Liver (tissue), 9 donors: Measurements from ENCODE around the gene NAA10. TPM values are rescaled to one million over a fixed set of nuclear protein-coding genes. Genes with fewer than 3 reads are reported as not detected.

ENCODE experiments used
- DNase-seq: peaks from one replicate; pipeline ENCODE4 v3.0.0-alpha.2; 2017; ENCODE audit warnings: low spot score
- H3K27ac ChIP-seq, 2 donors: one replicate each; pipeline ENCODE4 v1.7.0; 2013; ENCODE audit warnings: inconsistent platforms in 2 of 2, low read length in 2 of 2, control low read depth in 1 of 2, low read depth in 1 of 2, mild to moderate bottlenecking in 1 of 2
- H3K27me3 ChIP-seq, 4 donors: one replicate each; pipeline versions ENCODE4 v1.6.1 to v1.7.0; 2013; ENCODE audit warnings: low read length in 3 of 4, inconsistent platforms in 1 of 4, mild to moderate bottlenecking in 1 of 4, moderate library complexity in 1 of 4; ENCODE audit not compliant: control insufficient read depth in 4 of 4, insufficient read depth in 4 of 4
- H3K36me3 ChIP-seq, 4 donors: one replicate each; pipeline versions ENCODE4 v1.6.1 to v1.7.0; 2013; ENCODE audit warnings: low read length in 3 of 4, mild to moderate bottlenecking in 3 of 4, low read depth in 1 of 4, moderate library complexity in 1 of 4; ENCODE audit not compliant: control insufficient read depth in 4 of 4, insufficient read depth in 3 of 4
- H3K4me1 ChIP-seq, 4 donors: one replicate each; pipeline versions ENCODE4 v1.6.1 to v1.7.0; 2013; ENCODE audit warnings: low read length in 3 of 4, mild to moderate bottlenecking in 3 of 4, moderate library complexity in 1 of 4; ENCODE audit not compliant: control insufficient read depth in 4 of 4, insufficient read depth in 4 of 4
- H3K4me3 ChIP-seq, 3 donors: one replicate each; pipeline versions ENCODE4 v1.6.1 to v1.7.0; 2013; ENCODE audit warnings: low read length in 3 of 3, control low read depth in 1 of 3, low read depth in 1 of 3, mild to moderate bottlenecking in 1 of 3
- H3K9ac ChIP-seq, 2 donors: one replicate each; pipeline ENCODE4 v1.7.0; 2013; ENCODE audit warnings: low read length in 2 of 2, mild to moderate bottlenecking in 2 of 2, moderate library complexity in 2 of 2, control low read depth in 1 of 2, low read depth in 1 of 2
- H3K9me3 ChIP-seq, 4 donors: one replicate each; pipeline versions ENCODE4 v1.6.1 to v1.7.0; 2013; ENCODE audit warnings: low read length in 3 of 4; ENCODE audit not compliant: control insufficient read depth in 4 of 4
- ATF3 ChIP-seq: IDR thresholded peaks from 2 replicates; pipeline ENCODE4 v1.6.1; 2016; ENCODE audit warnings: antibody characterized with exemption
- CTCF ChIP-seq: fragments of 150-350 bp; IDR thresholded peaks from 2 replicates; pipeline ENCODE4 v1.5.1; 2017; ENCODE audit warnings: improper control_type of control experiment, low read depth, low read length; ENCODE audit not compliant: missing input control
- EGR1 ChIP-seq, 2 donors: IDR thresholded peaks; 2 replicates each; pipeline ENCODE4 v1.6.1; 2016 to 2018; ENCODE audit warnings: antibody characterized with exemption in 2 of 2, low read depth in 2 of 2
- FOXA1 ChIP-seq: IDR thresholded peaks from 2 replicates; pipeline ENCODE4 v1.6.1; 2016; ENCODE audit warnings: antibody characterized with exemption
- FOXA2 ChIP-seq: IDR thresholded peaks from 2 replicates; pipeline ENCODE4 v1.6.1; 2016; ENCODE audit warnings: antibody characterized with exemption
- GABPA ChIP-seq, 2 donors: IDR thresholded peaks in 1 of 2; conservative IDR thresholded peaks in 1 of 2; 2 replicates each; pipeline ENCODE4 v1.6.1; 2016; ENCODE audit warnings: antibody characterized with exemption in 2 of 2, mild to moderate bottlenecking in 1 of 2, moderate library complexity in 1 of 2
- HNF4A ChIP-seq, 2 donors: conservative IDR thresholded peaks; 2 replicates each; pipeline ENCODE4 v1.6.1; 2016; ENCODE audit warnings: antibody characterized with exemption in 2 of 2, mild to moderate bottlenecking in 2 of 2
- HNF4G ChIP-seq: IDR thresholded peaks from 2 replicates; pipeline ENCODE4 v1.6.1; 2016; ENCODE audit warnings: antibody characterized with exemption
- JUND ChIP-seq, 2 donors: IDR thresholded peaks; 2 replicates each; pipeline ENCODE4 v1.6.1; 2016; ENCODE audit warnings: antibody characterized with exemption in 2 of 2
- MAX ChIP-seq: IDR thresholded peaks from 2 replicates; pipeline ENCODE4 v1.6.1; 2016; ENCODE audit warnings: antibody characterized with exemption
- NR2F2 ChIP-seq: IDR thresholded peaks from 2 replicates; pipeline ENCODE4 v1.6.1; 2016; ENCODE audit warnings: antibody characterized with exemption
- RAD21 ChIP-seq, 2 donors: IDR thresholded peaks; 2 replicates each; pipeline ENCODE4 v1.6.1; 2016; ENCODE audit warnings: antibody characterized with exemption in 2 of 2, mild to moderate bottlenecking in 2 of 2
- REST ChIP-seq: IDR thresholded peaks from 2 replicates; pipeline ENCODE4 v1.6.1; 2016; ENCODE audit warnings: antibody characterized with exemption, mild to moderate bottlenecking
- RXRA ChIP-seq, 2 donors: IDR thresholded peaks; 2 replicates each; pipeline ENCODE4 v1.6.1; 2017 to 2018; ENCODE audit warnings: antibody characterized with exemption in 2 of 2, mild to moderate bottlenecking in 1 of 2
- SP1 ChIP-seq: IDR thresholded peaks from 2 replicates; pipeline ENCODE4 v1.6.1; 2018; ENCODE audit warnings: antibody characterized with exemption, mild to moderate bottlenecking
- TAF1 ChIP-seq: conservative IDR thresholded peaks from 2 replicates; pipeline ENCODE4 v1.6.1; 2016; ENCODE audit warnings: antibody characterized with exemption, mild to moderate bottlenecking
- YY1 ChIP-seq: IDR thresholded peaks from 2 replicates; pipeline ENCODE4 v1.6.1; 2016; ENCODE audit warnings: antibody characterized with exemption, mild to moderate bottlenecking
- ZBTB33 ChIP-seq: IDR thresholded peaks from 2 replicates; pipeline ENCODE4 v1.6.1; 2016; ENCODE audit warnings: antibody characterized with exemption
- WGBS: extraction: QIAGEN DNeasy Blood & Tissue Kit; methylation state at CpG from one replicate; pipeline ENCODE4 v1.1.7; 2013; 5-methylcytosine and 5-hydroxymethylcytosine counted together
- polyA plus RNA-seq, 2 donors: library from polyadenylated mRNA; stranded (reverse) in 1 of 2; unstranded in 1 of 2; fragments of 200-250 nt in 1 of 2; fragments of >200 nt in 1 of 2; fragmentation: Nextera tagmentation in 1 of 2; extraction: Ambion mirVana in 1 of 2; gene quantifications; one replicate each; pipeline versions ENCODE4 v1.2.1 to v1.2.3, GENCODE V29; 2013 to 2015
- total RNA-seq, 2 donors: library from RNA; depleted of rRNA; stranded (reverse); fragments of >200 nt; gene quantifications; one replicate each; pipeline ENCODE4 v1.2.3, GENCODE V29; 2014
- donor health status: healthy.
- donor health status: healthy.
- donor health status: healthy.
- donor health status: healthy.
- donor health status: healthy.

NAA10 gene
- total and polyA plus RNA-seq, 4 donors = 20.5 to 58.8 (median 44.4) TPM

GRCh38 chrX:153911798-153912197 is 23.0 kb downstream of the NAA10 start:
- TF ChIP-seq FOXA1 (no peak), RAD21 (IDR thresholded peaks at IDR 0.05) (no peak), ATF3 (no peak), FOXA2 (no peak), YY1 (no peak), RXRA (IDR thresholded peaks at IDR 0.05) (no peak), GABPA (IDR thresholded peaks at IDR 0.05 in 1 of 2, conservative IDR thresholded peaks at IDR 0.05 in 1 of 2) (no peak), EGR1 (IDR thresholded peaks at IDR 0.05; ENCODE audit: low read depth in 2 of 2) (no peak), ZBTB33 (no peak), MAX (no peak), HNF4A (conservative IDR thresholded peaks at IDR 0.05) (no peak), REST (no peak), JUND (IDR thresholded peaks at IDR 0.05) (no peak), SP1 (no peak), NR2F2 (no peak), TAF1 (no peak)
- no peaks in the 10 kb centered on the region for H3K27me3 ChIP-seq
- WGBS = 92% methylated on average over 6 of the region's 6 CpGs
- no peaks in the 10 kb centered on the region for H3K9me3 ChIP-seq
- no peak overlapping the region for H3K4me3 ChIP-seq
- no peaks in the 10 kb centered on the region for H3K4me1 ChIP-seq
- no peak overlapping the region for H3K9ac ChIP-seq
- no peak overlapping the region for H3K27ac ChIP-seq
- no peaks in the 10 kb centered on the region for H3K36me3 ChIP-seq
- no peak for DNase-seq

- H3K36me3 ChIP-seq = no peaks in the 10 kb centered on the region
- H3K9me3 ChIP-seq = no peaks in the 10 kb centered on the region
- H3K27ac ChIP-seq = no peak overlapping the region
- no peaks in the 10 kb centered on the region for H3K4me1 ChIP-seq
- no peak overlapping the region for H3K4me3 ChIP-seq
- no peak for DNase-seq
- no peaks in the 10 kb centered on the region for H3K27me3 ChIP-seq
- WGBS = 97% methylated on average over 22 of the region's 22 CpGs
- H3K9ac ChIP-seq = no peak overlapping the region
- no peak for TF ChIP-seq REST
- no peak for TF ChIP-seq RAD21 (IDR thresholded peaks at IDR 0.05)
- TF ChIP-seq FOXA1 = no peak
- TF ChIP-seq JUND (IDR thresholded peaks at IDR 0.05) = no peak
- no peak for TF ChIP-seq EGR1 (IDR thresholded peaks at IDR 0.05; ENCODE audit: low read depth in 2 of 2)
- TF ChIP-seq NR2F2 = no peak
- TF ChIP-seq FOXA2 = no peak
- no peak for TF ChIP-seq CTCF
- no peak for TF ChIP-seq ATF3
- no peak for TF ChIP-seq YY1
- TF ChIP-seq SP1 = no peak
- TF ChIP-seq HNF4G = no peak
- TF ChIP-seq MAX = no peak
- TF ChIP-seq RXRA (IDR thresholded peaks at IDR 0.05) = no peak
Observed at GRCh38 chrX:153910446-153910845, 24.4 kb downstream of the NAA10 start.
